Thyroid gland (tissue), 4 donors: ENCODE results near the gene CAPG.

Experiments used
- POLR2A ChIP-seq, 2 donors: fragments of 450-650 bp; IDR thresholded peaks; one replicate each; pipeline ENCODE4 v1.6.1; 2017; ENCODE audit warnings: antibody characterized with exemption in 2 of 2, mild to moderate bottlenecking in 2 of 2, moderate library complexity in 1 of 2
- TF ChIP-seq, protein P1 (sequence below), 6 experiments: fragments of 200-600 bp in 3 of 6; fragments of 450-650 bp in 3 of 6; sonication (generic) in 3 of 6; IDR thresholded peaks; one replicate each; pipeline ENCODE4 v1.5.1; 2016 to 2019; ENCODE audit warnings: antibody characterized with exemption in 6 of 6, mild to moderate bottlenecking in 2 of 6, inconsistent platforms in 1 of 6, moderate library complexity in 1 of 6

DNA sequence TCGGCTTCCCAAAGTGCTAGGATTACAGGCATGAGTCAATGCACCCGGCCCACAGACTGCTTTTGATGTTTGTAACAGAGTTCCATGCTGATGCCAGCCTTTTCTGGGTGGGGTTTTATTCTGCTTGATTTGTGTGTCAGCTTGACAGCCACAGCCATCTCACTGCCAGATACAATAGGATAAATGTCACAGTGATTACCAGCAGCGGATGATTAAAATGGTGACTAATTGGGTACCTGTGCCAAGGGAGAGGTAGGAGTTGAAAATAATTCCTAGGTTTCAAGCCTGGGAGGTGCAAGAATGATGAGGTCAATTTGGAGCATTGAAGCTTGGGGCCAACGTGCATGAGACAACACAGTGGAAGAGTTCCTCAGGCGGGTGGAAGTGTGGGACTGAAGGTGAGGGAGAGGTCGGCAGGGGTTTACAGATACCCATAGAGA, 47.7 kb upstream of the CAPG start:
- TF ChIP-seq, protein P1, sequence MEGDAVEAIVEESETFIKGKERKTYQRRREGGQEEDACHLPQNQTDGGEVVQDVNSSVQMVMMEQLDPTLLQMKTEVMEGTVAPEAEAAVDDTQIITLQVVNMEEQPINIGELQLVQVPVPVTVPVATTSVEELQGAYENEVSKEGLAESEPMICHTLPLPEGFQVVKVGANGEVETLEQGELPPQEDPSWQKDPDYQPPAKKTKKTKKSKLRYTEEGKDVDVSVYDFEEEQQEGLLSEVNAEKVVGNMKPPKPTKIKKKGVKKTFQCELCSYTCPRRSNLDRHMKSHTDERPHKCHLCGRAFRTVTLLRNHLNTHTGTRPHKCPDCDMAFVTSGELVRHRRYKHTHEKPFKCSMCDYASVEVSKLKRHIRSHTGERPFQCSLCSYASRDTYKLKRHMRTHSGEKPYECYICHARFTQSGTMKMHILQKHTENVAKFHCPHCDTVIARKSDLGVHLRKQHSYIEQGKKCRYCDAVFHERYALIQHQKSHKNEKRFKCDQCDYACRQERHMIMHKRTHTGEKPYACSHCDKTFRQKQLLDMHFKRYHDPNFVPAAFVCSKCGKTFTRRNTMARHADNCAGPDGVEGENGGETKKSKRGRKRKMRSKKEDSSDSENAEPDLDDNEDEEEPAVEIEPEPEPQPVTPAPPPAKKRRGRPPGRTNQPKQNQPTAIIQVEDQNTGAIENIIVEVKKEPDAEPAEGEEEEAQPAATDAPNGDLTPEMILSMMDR (IDR thresholded peaks at IDR 0.05) = no peak
- TF ChIP-seq POLR2A (IDR thresholded peaks at IDR 0.05) = no peak
